ENCODE data around the gene MGAT4C. TPM values are rescaled to one million over a fixed set of nuclear protein-coding genes. Genes with fewer than 3 reads are reported as not detected.

MGAT4C gene
- total and polyA plus RNA-seq, 2 experiments from 2014 or later: 4.5 to 4.7 TPM

- Histone ChIP-seq H2AFZ (no peak overlapping the region), H3K9me2 (ENCODE audit: insufficient read depth) (no peaks in the 10 kb centered on the region), H3K4me3 (no peak overlapping the region), H3K36me3 (ENCODE audit: insufficient read depth) (no peaks in the 10 kb centered on the region), H3K4me2 (no peak overlapping the region), H3K4me1 (ENCODE audit: insufficient read depth) (peaks cover 29% of the 10 kb centered on the region), H4K20me1 (replicated peaks; ENCODE audit: insufficient read depth) (no peaks in the 10 kb centered on the region), H3K27ac (ENCODE audit: low read depth) (no peak overlapping the region), H3F3A (replicated peaks; ENCODE audit: low read depth) (no peaks in the 10 kb centered on the region), H3K79me2 (replicated peaks; ENCODE audit: insufficient read depth) (no peaks in the 10 kb centered on the region), H3K27me3 (ENCODE audit: insufficient read depth) (no peaks in the 10 kb centered on the region)
- H3K4me1 Mint-ChIP-seq: peaks cover 35% of the 10 kb centered on the region
- H3K4me3 Mint-ChIP-seq: no peak overlapping the region
- no peak for DNase-seq (ENCODE audit: low spot score)
- no peaks in the 10 kb centered on the region for H3K9me3 Mint-ChIP-seq
- H3K36me3 Mint-ChIP-seq (ENCODE audit: low read depth): no peaks in the 10 kb centered on the region
- no peak for ATAC-seq
- TF ChIP-seq ZNF114 (CRISPR knock-in tag; IDR thresholded peaks at IDR 0.05) (no peak), STAT1 (IDR thresholded peaks at IDR 0.05; ENCODE audit: unreplicated experiment) (no peak), NANOG (IDR thresholded peaks at IDR 0.05; ENCODE audit: borderline replicate concordance) (no peak), EZH2phosphoT487 (IDR thresholded peaks at IDR 0.05; ENCODE audit: unreplicated experiment) (no peak), ZNF462 (CRISPR knock-in tag; IDR thresholded peaks at IDR 0.05) (no peak), POLR2AphosphoS5 (IDR thresholded peaks at IDR 0.05; ENCODE audit: low read depth) (no peak), EZH2 (IDR thresholded peaks at IDR 0.05; ENCODE audit: low read depth, unreplicated experiment) (no peak), JUNB (IDR thresholded peaks at IDR 0.05; ENCODE audit: unreplicated experiment) (no peak), REST (IDR thresholded peaks at IDR 0.05; ENCODE audit: unreplicated experiment) (no peak), ZNF331 (CRISPR knock-in tag; IDR thresholded peaks at IDR 0.05; ENCODE audit: low read depth) (no peak), ETS1 (IDR thresholded peaks at IDR 0.05) (no peak), CREB1 (CRISPR knock-in tag; IDR thresholded peaks at IDR 0.05; ENCODE audit: low read depth) (no peak), CTCF (conservative IDR thresholded peaks at IDR 0.05; ENCODE audit: low read depth in 2 of 2) (no peak)
- H3K27ac Mint-ChIP-seq: no peak overlapping the region
- peaks cover 4% of the 10 kb centered on the region for H3K27me3 Mint-ChIP-seq (ENCODE audit: insufficient read depth, low read depth, poor library complexity)
Observed at GRCh38 chr12:86097161-86097560, 159.0 kb downstream of the MGAT4C start.

Measured in GM23338 (cell line).